K562 (cell line): ENCODE measurements around the gene CDYL. TPM values are rescaled to one million over a fixed set of nuclear protein-coding genes. Genes with fewer than 3 reads are reported as not detected.
A peak's percentile ranks its signal among the peaks of the same experiment; 100 is the strongest.

Source experiments
- ATAC-seq: fragments of 200-7000 bp; cut with Tn5 transposase; 3 replicates; pipeline ENCODE4 v1.9.1; 2020; ENCODE audit warnings: moderate library complexity
- BruUV-seq: library from RNA; stranded (reverse); fragments of 400-500 nt; replicated peaks from 2 replicates; lab custom pipeline; 2021; lab: Mats Ljungman, UMichigan
- CTCF ChIA-PET: fragments of 300-600 bp; formaldehyde crosslinking; extraction: SDS; loops from one replicate; lab custom pipeline; 2021; ENCODE audit warnings: low intra/inter-chr PET ratio; lab: Yijun Ruan, JAX
- POLR2A ChIA-PET: fragments of 300-600, 350-650 bp; sonication (Branson Sonifier 250); formaldehyde crosslinking; extraction: SDS; loops from one replicate; lab custom pipeline; 2021; ENCODE audit warnings: antibody characterized with exemption, inconsistent platforms; lab: Yijun Ruan, JAX
- DNase-seq, 4 experiments: peaks; one replicate each; pipeline versions ENCODE4 v3.0.0 to v3.0.0-alpha.2; 2011 to 2018; ENCODE audit warnings: low spot score in 3 of 4, mixed read lengths in 3 of 4; ENCODE audit errors: extremely low read depth in 1 of 4
- FAIRE-seq: peaks from 2 replicates; lab custom pipeline; 2011; peaks lifted over from hg19 to GRCh38; lab: Jason Lieb, UNC
- H2AFZ ChIP-seq: 2 replicates; pipeline ENCODE4 v1.6.0; 2011; ENCODE audit warnings: low read depth, low read length, control low read depth, inconsistent platforms
- H3K27ac ChIP-seq: fragments of 200-600 bp; 3 replicates; pipeline ENCODE4 v1.8.0; 2011; ENCODE audit warnings: low read depth, mild to moderate bottlenecking, control low read depth, inconsistent platforms, low read length, moderate library complexity, mixed read lengths; ENCODE audit errors: extremely low read depth
- H3K27me3 ChIP-seq, 2 experiments: fragments of 300-600 bp in 1 of 2; 2 replicates in 1 of 2; 3 replicates in 1 of 2; pipeline versions ENCODE4 v1.6.0 to v1.8.0; 2011; ENCODE audit warnings: inconsistent platforms in 2 of 2, low read length in 2 of 2, mild to moderate bottlenecking in 1 of 2, mixed read lengths in 1 of 2, moderate library complexity in 1 of 2; ENCODE audit not compliant: control insufficient read depth in 2 of 2, insufficient read depth in 2 of 2
- H3K36me3 ChIP-seq: fragments of 300-600 bp; 3 replicates; pipeline ENCODE4 v1.8.0; 2011; ENCODE audit warnings: mild to moderate bottlenecking, low read length, inconsistent platforms; ENCODE audit not compliant: control insufficient read depth, insufficient read depth
- H3K4me1 ChIP-seq, 2 experiments: fragments of 200-600 bp in 1 of 2; replicated peaks in 1 of 2; 2 replicates in 1 of 2; 3 replicates in 1 of 2; pipeline versions ENCODE4 v1.5.1 to v1.8.0; 2011; ENCODE audit warnings: inconsistent platforms in 2 of 2, low read length in 2 of 2, mild to moderate bottlenecking in 1 of 2, mixed read lengths in 1 of 2, moderate library complexity in 1 of 2; ENCODE audit not compliant: control insufficient read depth in 2 of 2, insufficient read depth in 2 of 2
- H3K4me2 ChIP-seq: 2 replicates; pipeline ENCODE4 v1.6.1; 2011; ENCODE audit warnings: low read length, control low read depth, inconsistent platforms, mixed read lengths; ENCODE audit not compliant: insufficient read depth
- H3K4me3 ChIP-seq: fragments of 200-600 bp; sonication (generic), shearing (Covaris generic); 2 replicates; pipeline ENCODE4 v1.5.1; 2016; ENCODE audit warnings: control low read depth, inconsistent platforms
- H3K79me2 ChIP-seq: fragments of 200-600 bp; 3 replicates; pipeline ENCODE4 v1.8.0; 2011; ENCODE audit warnings: low read length, inconsistent platforms; ENCODE audit not compliant: control insufficient read depth, insufficient read depth
- H3K9ac ChIP-seq, 2 experiments: 2 replicates each; pipeline versions ENCODE4 v1.6.0 to v1.6.1; 2011; ENCODE audit warnings: low read depth in 2 of 2, low read length in 2 of 2, control low read depth in 1 of 2, inconsistent platforms in 1 of 2, mild to moderate bottlenecking in 1 of 2, mixed read lengths in 1 of 2; ENCODE audit not compliant: insufficient read depth in 1 of 2
- H3K9me1 ChIP-seq: one replicate; pipeline ENCODE4 v1.6.0; 2011; ENCODE audit warnings: inconsistent platforms, mild to moderate bottlenecking, low read length, moderate library complexity; ENCODE audit not compliant: control insufficient read depth, insufficient read depth
- H3K9me3 ChIP-seq: replicated peaks from 2 replicates; pipeline ENCODE4 v1.5.1; 2011; ENCODE audit warnings: low read depth, low read length, inconsistent platforms; ENCODE audit not compliant: control insufficient read depth, insufficient read depth
- H4K20me1 ChIP-seq: replicated peaks from 2 replicates; pipeline ENCODE4 v1.6.1; 2011; ENCODE audit warnings: low read length, inconsistent platforms, mixed read lengths; ENCODE audit not compliant: control insufficient read depth, insufficient read depth
- ARID1B ChIP-seq: fragments of 450-650 bp; IDR thresholded peaks from 2 replicates; pipeline ENCODE4 v1.6.1; 2016; ENCODE audit warnings: antibody characterized with exemption, mild to moderate bottlenecking, inconsistent platforms
- CBX1 ChIP-seq: sonication (generic); IDR thresholded peaks from 2 replicates; pipeline ENCODE4 v1.6.1; 2016; ENCODE audit warnings: antibody characterized with exemption, low read depth, mild to moderate bottlenecking
- EP400 ChIP-seq: fragments of 450-650 bp; IDR thresholded peaks from 2 replicates; pipeline ENCODE4 v1.6.1; 2017; ENCODE audit warnings: antibody characterized with exemption, mild to moderate bottlenecking, moderate library complexity
- HNRNPL ChIP-seq: fragments of 200-400 bp; formaldehyde crosslinking; IDR thresholded peaks from 2 replicates; pipeline ENCODE4 v1.6.1; 2017; ENCODE audit warnings: low read depth, mild to moderate bottlenecking, low read length
- KDM2B ChIP-seq: fragments of 250-450 bp; sonication (Bioruptor Pico); IDR thresholded peaks from 2 replicates; pipeline ENCODE4 v1.8.0; 2021; ENCODE audit warnings: mild to moderate bottlenecking, moderate library complexity
- MTA1 ChIP-seq: fragments of 450-650 bp; IDR thresholded peaks from 2 replicates; pipeline ENCODE4 v1.6.1; 2017; ENCODE audit warnings: borderline replicate concordance
- MYC ChIP-seq, 2 experiments: fragments of 250-450 bp in 1 of 2; sonication (Bioruptor Pico) in 1 of 2; IDR thresholded peaks; 2 replicates each; pipeline versions ENCODE4 v1.5.1 to v1.6.1; 2012 to 2021; ENCODE audit warnings: low read depth in 2 of 2, borderline replicate concordance in 1 of 2, improper control_type of control experiment in 1 of 2, low read length in 1 of 2, mild to moderate bottlenecking in 1 of 2, moderate library complexity in 1 of 2
- NFIX ChIP-seq: fragments of 250-450 bp; sonication (Bioruptor Pico); IDR thresholded peaks from 2 replicates; pipeline ENCODE4 v1.4.0; 2020; ENCODE audit warnings: low read depth, mild to moderate bottlenecking, moderate library complexity
- NR2C2 ChIP-seq, 2 experiments: fragments of 200-800 bp in 1 of 2; sonication (Bioruptor generic) in 1 of 2; sonication (generic) in 1 of 2; formaldehyde crosslinking in 1 of 2; IDR thresholded peaks; 2 replicates each; pipeline versions ENCODE4 v1.6.1 to v1.8.0; 2016 to 2022; ENCODE audit warnings: mild to moderate bottlenecking in 1 of 2, missing compliant biosample characterization in 1 of 2, missing genetic modification characterization in 1 of 2, missing genetic modification reagents in 1 of 2
- ZNF263 ChIP-seq: sonication (generic); formaldehyde crosslinking; IDR thresholded peaks from 2 replicates; pipeline ENCODE4 v1.8.0; 2022; ENCODE audit warnings: mild to moderate bottlenecking, missing genetic modification reagents, borderline replicate concordance
- WGBS: fragments of 100-300 bp; shearing (Covaris generic); methylation state at CpG from one replicate; pipeline ENCODE4 v1.1.6; 2016; ENCODE audit warnings: low coverage, mixed read lengths; ENCODE audit not compliant: insufficient coverage; ENCODE audit errors: missing lambda C conversion rate; 5-methylcytosine and 5-hydroxymethylcytosine counted together
- in situ Hi-C: fragments of 300-500 bp; cut with MboI; formaldehyde crosslinking; loops from 4 replicates; pipeline ENCODE4 v1.15.0; 2018; ENCODE audit warnings: inconsistent platforms, mixed read lengths
- intact Hi-C: fragments of 100-400 bp; cut with micrococcal nuclease; formaldehyde crosslinking; loops from 2 replicates; pipeline ENCODE4 v1.14.2; 2022
- polyA plus RNA-seq, 8 experiments: library from polyadenylated mRNA; depleted of rRNA in 4 of 8; stranded (reverse) in 5 of 8; unstranded in 3 of 8; fragments of >200 nt; fragmentation: Nextera tagmentation in 2 of 8; fragmentation: Illumina TruSeq in 1 of 8; extraction: Ambion mirVana in 2 of 8; extraction: Trizol in 1 of 8; gene quantifications; 2 replicates each; pipeline versions ENCODE4 v1.2.1 to v1.2.3, GENCODE V29; 2011 to 2014; ENCODE audit warnings: inconsistent platforms in 1 of 8, missing spikeins in 1 of 8
- total RNA-seq, 7 experiments: library from RNA; depleted of rRNA in 6 of 7; stranded (reverse); fragments of >200 nt in 6 of 7; fragmentation: Illumina TruSeq in 2 of 7; extraction: Trizol in 2 of 7; gene quantifications; 2 replicates each; pipeline versions ENCODE4 v1.2.1 to v1.2.3, GENCODE V29; 2011 to 2021; ENCODE audit warnings: low replicate concordance in 1 of 7
- TF ChIP-seq, protein P1 (sequence below), 3 experiments: IDR thresholded peaks in 2 of 3; conservative IDR thresholded peaks in 1 of 3; 2 replicates each; pipeline ENCODE4 v1.5.1; 2011 to 2012; ENCODE audit warnings: low read length in 3 of 3, mild to moderate bottlenecking in 3 of 3, control low read depth in 2 of 3, improper control_type of control experiment in 1 of 3, inconsistent platforms in 1 of 3, low read depth in 1 of 3, mixed read lengths in 1 of 3, moderate library complexity in 1 of 3; ENCODE audit not compliant: insufficient read depth in 2 of 3
- TF ChIP-seq, protein P2 (sequence below): sonication (generic); formaldehyde crosslinking; IDR thresholded peaks from 2 replicates; pipeline ENCODE4 v1.8.0; 2022; ENCODE audit warnings: missing genetic modification reagents, mild to moderate bottlenecking, borderline replicate concordance

The CDYL gene
- total and polyA plus RNA-seq, 9 of the 15 experiments (the other 6 are each of a cell fraction or from before 2014, with no cell fraction given) = 8.1 to 45.8 (median 40.8) TPM

- WGBS = 76% methylated on average over 10 of the region's 10 CpGs
- H4K20me1 ChIP-seq = peaks cover 29% of the 10 kb centered on the region; the same call in 1 of the 2 replicates
- no peaks in the 10 kb centered on the region for H3K27me3 ChIP-seq
- ATAC-seq (no peak), DNase-seq (no peak), FAIRE-seq (no peak)
- H3K27ac ChIP-seq = no peak overlapping the region
- no peaks in the 10 kb centered on the region for H3K9me3 ChIP-seq
- H3K79me2 ChIP-seq = peaks cover 64% of the 10 kb centered on the region
- no peak overlapping the region for H3K4me2 ChIP-seq
- no TSS peak for BruUV-seq
- H3K9ac ChIP-seq = no peak overlapping the region
- in situ Hi-C loops = no loop called here
- peaks cover 35% of the 10 kb centered on the region for H3K36me3 ChIP-seq
- ChIA-PET CTCF (no interaction called here), POLR2A (interaction anchor here (0.5 to 1.9 kb wide), 6 partner anchors 8 to 227 kb away, joined by 3 to 7 read pairs (median 4); no protein-coding TSS in a partner anchor)
- H2AFZ ChIP-seq = no peak overlapping the region
- no peak overlapping the region for H3K4me3 ChIP-seq
- peaks cover 20 to 48% of the 10 kb centered on the region in 2 experiments; a peak in 4 of 5 replicates for H3K4me1 ChIP-seq
- intact Hi-C loops = no loop called here
- TF ChIP-seq ARID1B (0 out of 2 replicates have a peak, but pooled peaks have one; percentile 14), HNRNPL (no peak), NFIX (CRISPR knock-in tag) (no peak), CBX1 (no peak), EP400 (no peak), KDM2B (CRISPR knock-in tag) (no peak), MTA1 (no peak), NR2C2 (CRISPR knock-in tag; IDR thresholded peaks at IDR 0.05) (no peak), NR2C2 (tag; IDR thresholded peaks at IDR 0.05) (no peak), ZNF263 (CRISPR knock-in tag) (no peak), MYC (IDR thresholded peaks at IDR 0.05; ENCODE audit: low read depth, low read length) (no peak), MYC (CRISPR knock-in tag; IDR thresholded peaks at IDR 0.05; ENCODE audit: borderline replicate concordance, low read depth) (no peak)
- TF ChIP-seq, protein P1, sequence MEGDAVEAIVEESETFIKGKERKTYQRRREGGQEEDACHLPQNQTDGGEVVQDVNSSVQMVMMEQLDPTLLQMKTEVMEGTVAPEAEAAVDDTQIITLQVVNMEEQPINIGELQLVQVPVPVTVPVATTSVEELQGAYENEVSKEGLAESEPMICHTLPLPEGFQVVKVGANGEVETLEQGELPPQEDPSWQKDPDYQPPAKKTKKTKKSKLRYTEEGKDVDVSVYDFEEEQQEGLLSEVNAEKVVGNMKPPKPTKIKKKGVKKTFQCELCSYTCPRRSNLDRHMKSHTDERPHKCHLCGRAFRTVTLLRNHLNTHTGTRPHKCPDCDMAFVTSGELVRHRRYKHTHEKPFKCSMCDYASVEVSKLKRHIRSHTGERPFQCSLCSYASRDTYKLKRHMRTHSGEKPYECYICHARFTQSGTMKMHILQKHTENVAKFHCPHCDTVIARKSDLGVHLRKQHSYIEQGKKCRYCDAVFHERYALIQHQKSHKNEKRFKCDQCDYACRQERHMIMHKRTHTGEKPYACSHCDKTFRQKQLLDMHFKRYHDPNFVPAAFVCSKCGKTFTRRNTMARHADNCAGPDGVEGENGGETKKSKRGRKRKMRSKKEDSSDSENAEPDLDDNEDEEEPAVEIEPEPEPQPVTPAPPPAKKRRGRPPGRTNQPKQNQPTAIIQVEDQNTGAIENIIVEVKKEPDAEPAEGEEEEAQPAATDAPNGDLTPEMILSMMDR (IDR thresholded peaks at IDR 0.05 in 2 of 3, conservative IDR thresholded peaks at IDR 0.05 in 1 of 3; ENCODE audit: insufficient read depth in 2 of 3, low read depth in 1 of 3, low read length in 3 of 3) = peak in 2 of 3 experiments; percentile 22 to 23; a peak in 1 of 6 replicates
- TF ChIP-seq, protein P2, sequence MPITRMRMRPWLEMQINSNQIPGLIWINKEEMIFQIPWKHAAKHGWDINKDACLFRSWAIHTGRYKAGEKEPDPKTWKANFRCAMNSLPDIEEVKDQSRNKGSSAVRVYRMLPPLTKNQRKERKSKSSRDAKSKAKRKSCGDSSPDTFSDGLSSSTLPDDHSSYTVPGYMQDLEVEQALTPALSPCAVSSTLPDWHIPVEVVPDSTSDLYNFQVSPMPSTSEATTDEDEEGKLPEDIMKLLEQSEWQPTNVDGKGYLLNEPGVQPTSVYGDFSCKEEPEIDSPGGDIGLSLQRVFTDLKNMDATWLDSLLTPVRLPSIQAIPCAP = no peak
- H3K9me1 ChIP-seq = peaks cover 4% of the 10 kb centered on the region
These were observed 133.0 kb downstream of the CDYL start for GRCh38 chr6:4909063-4909706.
